PFSK-1 (cell line): ENCODE measurements around the gene PCDHGA1.

ENCODE experiments used
- FOXP2 ChIP-seq: optimal IDR thresholded peaks from 2 replicates; pipeline ENCODE3; 2011; ENCODE audit warnings: borderline replicate concordance, control low read depth, inconsistent platforms; ENCODE audit not compliant: insufficient read depth; ENCODE audit errors: extremely low read length, extremely low read depth
- POLR2AphosphoS5 ChIP-seq: IDR thresholded peaks from 2 replicates; pipeline ENCODE4 v1.6.1; 2012; ENCODE audit warnings: low read depth, mild to moderate bottlenecking, control low read depth, low read length, moderate library complexity
- REST ChIP-seq, 2 experiments: IDR thresholded peaks; 2 replicates each; pipeline versions ENCODE4 v1.6.1 to v1.8.0; 2011 to 2012; ENCODE audit warnings: low read depth in 2 of 2, low read length in 2 of 2, control low read depth in 1 of 2, inconsistent platforms in 1 of 2, mild to moderate bottlenecking in 1 of 2, moderate library complexity in 1 of 2; ENCODE audit not compliant: insufficient read depth in 1 of 2
- SIN3A ChIP-seq: IDR thresholded peaks from 2 replicates; pipeline ENCODE4 v1.6.1; 2012; ENCODE audit warnings: mild to moderate bottlenecking, low read length, moderate library complexity, borderline replicate concordance; ENCODE audit not compliant: insufficient read depth

- TF ChIP-seq POLR2AphosphoS5 = no peak
- no peak for TF ChIP-seq SIN3A
- TF ChIP-seq FOXP2 = no peak
- TF ChIP-seq REST (IDR thresholded peaks at IDR 0.05; ENCODE audit: insufficient read depth in 1 of 2, low read depth in 2 of 2, low read length in 2 of 2) = no peak
Measured at GRCh38 chr5:141413540-141414069, 83.3 kb downstream of the PCDHGA1 start.
